Right ventricle myocardium superior (tissue), 1 donor: ENCODE data around the gene NME5. TPM values are rescaled to one million over a fixed set of nuclear protein-coding genes. Genes with fewer than 3 reads are reported as not detected.
"Not testable (repeated sequence)": the region's sequence is repeated elsewhere in the genome, so short reads cannot be mapped to it uniquely, and the experiment has no call there.

Source experiments
- ATAC-seq: fragments of 200-7000 bp; cut with Tn5 transposase; one replicate; pipeline ENCODE4 v1.9.1; 2020; ENCODE audit warnings: mild to moderate bottlenecking; ENCODE audit not compliant: poor library complexity
- DNase-seq: peaks from one replicate; pipeline ENCODE4 v3.0.0-alpha.2; 2020
- intact Hi-C: fragments of 100-400 bp; cut with DNase I; formaldehyde crosslinking; loops from one replicate; pipeline ENCODE4 v1.11.2; 2022
- total RNA-seq: library from RNA; stranded (reverse); fragmentation: NEBNext Ultra II Directional; extraction: Animal tissue kit (Norgen Biotek cat#: 25700); gene quantifications from one replicate; pipeline ENCODE4 v1.2.1, GENCODE V29; 2021
- donor health status: DM: no; HTN: yes; CAD: no; lungs with severe emphysema.

Gene NME5
- total RNA-seq, 1 donor from 2014 or later = 4.9 TPM

DNA sequence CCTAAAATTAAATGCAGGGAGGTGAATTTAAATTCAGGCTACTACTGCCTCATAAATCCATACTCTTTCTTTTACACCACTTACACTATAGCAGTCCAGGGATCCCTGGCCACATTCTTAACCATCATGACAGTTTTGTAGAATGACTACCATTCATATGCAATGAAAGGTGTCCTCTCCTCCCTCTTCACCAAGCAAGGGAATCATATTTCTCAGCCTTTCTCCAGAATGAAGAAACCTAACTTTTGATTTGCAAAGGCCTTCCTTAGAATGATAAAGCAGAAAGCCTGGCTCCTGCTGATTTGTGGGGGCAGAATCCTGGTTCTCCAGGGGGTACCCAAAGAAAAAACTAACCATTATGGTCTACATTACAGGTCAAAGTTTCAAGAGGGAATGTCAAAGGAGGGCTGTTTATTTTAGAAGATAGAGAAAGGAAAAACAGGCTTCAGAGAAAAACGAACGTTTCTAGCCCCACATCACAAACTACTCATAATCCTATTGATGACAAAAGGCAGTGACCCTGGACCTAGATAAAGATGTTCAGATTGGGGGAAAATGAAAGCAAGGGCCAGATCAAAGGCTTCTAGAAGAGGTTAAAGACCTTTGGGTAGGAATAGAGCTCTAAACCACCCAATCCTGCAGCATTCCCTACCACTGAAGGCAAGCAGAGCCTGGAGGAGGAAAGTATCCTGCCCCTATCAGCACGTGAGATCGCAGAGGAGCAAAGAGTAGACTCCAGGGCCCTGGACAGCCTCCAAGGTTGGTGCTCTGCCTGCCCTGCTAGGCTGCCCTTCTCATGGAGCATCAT lies 43.9 kb downstream of the NME5 start:
- intact Hi-C loops = no loop called here
- no peak for ATAC-seq
- no peak for DNase-seq

GRCh38 chr5:138093036-138093435 lies 46.2 kb downstream of the NME5 start:
- intact Hi-C loops = no loop called here
- DNase-seq (no peak), ATAC-seq (no peak)

DNA sequence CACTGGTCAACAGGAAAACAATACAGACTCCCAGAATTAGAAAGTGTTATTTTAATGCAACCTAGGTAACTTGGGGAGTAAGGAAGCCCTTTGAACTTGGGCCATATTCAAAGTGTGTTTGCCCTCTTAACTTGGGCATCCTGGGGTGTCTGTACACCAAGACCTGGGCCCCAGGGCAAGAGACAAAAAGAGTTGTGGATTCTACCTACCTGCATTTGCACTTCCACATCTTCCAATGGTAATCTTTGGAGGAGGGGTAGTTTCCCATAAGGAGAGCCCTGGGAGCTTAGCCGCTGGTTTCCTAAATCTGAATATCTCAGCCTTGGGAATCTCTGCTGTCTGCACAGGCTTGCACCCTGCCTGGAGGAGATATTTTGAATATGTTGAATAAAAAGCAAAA lies 46.9 kb downstream of the NME5 start:
- no peak for DNase-seq
- no peak for ATAC-seq

DNA sequence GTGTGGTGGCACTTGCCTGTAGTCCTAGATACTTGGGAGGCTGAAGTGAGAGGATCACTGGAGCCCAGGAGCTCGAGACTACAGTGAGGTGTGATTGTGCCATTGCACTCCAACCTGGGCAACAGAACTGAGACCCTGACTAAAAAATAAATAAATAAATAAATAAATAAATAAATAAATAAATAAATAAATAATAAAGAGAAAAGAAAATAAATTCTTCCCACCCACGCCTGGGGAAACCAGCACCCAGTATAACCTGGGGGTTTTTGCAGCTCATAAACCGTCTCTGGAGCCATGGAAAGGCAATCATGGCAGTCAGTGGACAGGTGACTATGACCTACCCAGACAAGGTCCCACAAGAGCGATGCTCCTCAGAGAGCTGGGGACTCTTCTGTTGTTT lies 47.5 kb downstream of the NME5 start:
- no peak for ATAC-seq
- no peak for DNase-seq
- intact Hi-C loops = no loop called here

More for the DNA sequence above, 46.9 kb downstream of the NME5 start:
- intact Hi-C loops = no loop called here

DNA sequence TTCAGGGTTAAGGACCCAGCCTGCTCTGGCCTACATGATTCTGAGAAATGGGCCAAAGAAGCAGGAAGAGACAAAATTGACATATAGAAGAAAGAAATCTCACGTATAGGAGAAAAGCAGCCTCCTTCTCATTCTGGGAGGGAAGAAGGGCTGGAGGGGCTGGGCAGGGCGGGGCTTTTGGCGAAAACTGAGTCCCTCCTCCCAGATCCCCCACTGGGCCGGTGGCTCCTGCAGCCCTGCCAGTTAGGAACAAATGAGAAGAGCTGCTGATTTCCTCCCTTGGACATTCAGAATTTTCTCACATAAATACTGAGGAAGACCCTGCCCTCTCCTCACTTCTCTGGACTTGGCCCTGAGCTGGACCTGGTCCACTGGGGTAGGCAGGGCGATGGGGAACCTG lies 55.5 kb downstream of the NME5 start, which contains the start of gene WNT8A:
WNT8A (plus strand) TSS at position 332 of the 400 bp plus-strand sequence. CDS start 95 bp downstream, outside the sequence.
- ATAC-seq = no peak

GRCh38 chr5:138082033-138082432 lies 57.2 kb downstream of the NME5 start:
- intact Hi-C loops = no loop called here
- DNase-seq (no peak), ATAC-seq (no peak)

More for the DNA sequence above, 55.5 kb downstream of the NME5 start, which contains the start of gene WNT8A:
- intact Hi-C loops = no loop called here
- DNase-seq = no peak

- no peak for DNase-seq
- no peak for ATAC-seq
- intact Hi-C loops = loop anchor here (5.0 kb wide), 1 partner anchor 54 kb away; no protein-coding TSS in a partner anchor
Observed at GRCh38 chr5:138078006-138078643, 61.1 kb downstream of the NME5 start.

DNA sequence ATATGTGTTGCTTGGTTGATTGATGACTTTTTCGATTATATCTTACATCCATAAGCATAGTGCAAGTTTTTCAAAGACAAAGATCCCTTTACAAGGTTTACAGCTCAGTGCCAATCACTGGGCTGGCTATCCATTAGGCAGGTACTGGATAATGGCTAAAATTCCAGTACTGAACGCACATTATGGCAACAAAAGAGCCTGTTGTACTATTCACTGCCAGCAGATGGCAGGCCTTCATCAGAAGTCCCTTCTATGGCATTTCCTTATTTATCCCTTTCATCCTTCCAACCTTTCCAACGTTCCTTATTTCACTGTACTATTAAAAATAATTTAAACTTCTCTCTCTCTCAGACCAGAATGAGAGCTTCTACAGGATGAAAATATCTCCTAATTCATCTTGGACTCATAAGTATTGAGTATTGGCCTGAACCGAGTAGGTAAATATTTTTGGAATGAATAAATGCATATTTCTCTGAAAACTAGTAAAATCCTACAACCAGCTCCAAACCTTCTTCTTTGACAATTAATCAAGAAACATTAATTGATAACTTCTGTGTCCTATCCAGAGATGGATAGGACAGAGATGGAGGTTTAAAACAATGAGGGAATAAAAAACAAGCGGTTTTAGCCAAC lies 62.0 kb downstream of the NME5 start:
- intact Hi-C loops = loop anchor here (5.0 kb wide), 1 partner anchor 55 kb away; no protein-coding TSS in a partner anchor
- DNase-seq (peak; percentile 57), ATAC-seq (peak; percentile 83)

DNA sequence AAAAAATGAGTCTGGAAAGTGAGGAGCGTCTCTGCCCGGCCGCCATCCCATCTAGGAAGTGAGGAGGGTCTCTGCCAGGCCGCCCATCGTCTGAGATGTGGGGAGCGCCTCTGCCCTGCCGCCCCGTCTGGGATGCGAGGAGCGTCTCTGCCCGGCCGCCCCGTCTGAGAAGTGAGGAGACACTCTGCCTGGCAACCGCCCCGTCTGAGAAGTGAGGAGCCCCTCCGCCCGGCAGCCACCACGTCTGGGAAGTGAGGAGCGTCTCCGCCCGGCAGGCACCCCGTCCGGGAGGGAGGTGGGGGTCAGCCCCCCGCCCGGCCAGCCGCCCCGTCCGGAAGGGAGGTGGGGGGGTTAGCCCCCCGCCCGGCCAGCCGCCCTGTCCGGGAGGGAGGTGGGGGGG lies 69.2 kb downstream of the NME5 start:
- intact Hi-C loops = loop anchor here (5.0 kb wide), 1 partner anchor 33 kb away; no protein-coding TSS in a partner anchor
- not testable (repeated sequence) for ATAC-seq, DNase-seq

DNA sequence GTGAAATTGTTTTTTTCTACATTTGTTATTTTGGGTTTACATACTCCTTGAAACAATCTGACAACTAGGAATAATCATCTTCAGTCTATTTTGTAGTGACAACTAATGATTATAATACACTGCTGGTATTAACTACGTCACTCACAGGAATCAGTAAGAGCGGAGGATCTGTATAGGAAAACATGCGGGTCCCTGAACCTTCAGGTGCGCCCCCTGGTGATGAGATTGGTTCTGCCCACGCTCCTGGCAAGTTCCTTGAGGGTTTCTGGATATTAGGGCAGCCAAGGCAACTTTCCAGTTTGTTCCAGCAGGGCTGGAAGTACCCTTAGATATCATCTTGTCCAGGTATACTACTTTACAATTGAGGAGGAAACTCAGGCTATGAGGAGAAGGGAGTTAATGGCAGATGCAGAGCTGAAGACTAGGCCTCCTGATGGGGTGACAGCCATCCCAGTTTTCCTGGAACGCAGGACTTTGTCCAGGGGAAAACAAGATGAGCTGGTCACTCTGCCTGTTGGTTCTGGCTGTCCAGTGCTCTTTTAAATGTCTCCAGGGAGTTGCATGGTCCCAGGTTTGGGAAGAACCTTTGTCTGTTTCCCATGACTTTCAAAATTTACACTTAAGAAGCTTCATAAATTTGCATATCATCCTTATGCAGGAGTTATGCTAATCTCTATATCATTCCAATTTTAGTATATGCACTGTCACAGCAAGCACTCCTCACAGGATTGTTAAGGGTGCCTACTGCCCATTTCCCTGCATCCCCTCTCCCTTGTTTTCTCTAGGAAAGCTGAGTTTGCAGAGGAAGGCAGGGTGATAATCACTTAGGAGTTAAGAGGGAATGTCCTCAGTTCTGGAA lies 70.3 kb downstream of the NME5 start:
- intact Hi-C loops = no loop called here
- ATAC-seq = peak; percentile 91
- peak; percentile 84 for DNase-seq

DNA sequence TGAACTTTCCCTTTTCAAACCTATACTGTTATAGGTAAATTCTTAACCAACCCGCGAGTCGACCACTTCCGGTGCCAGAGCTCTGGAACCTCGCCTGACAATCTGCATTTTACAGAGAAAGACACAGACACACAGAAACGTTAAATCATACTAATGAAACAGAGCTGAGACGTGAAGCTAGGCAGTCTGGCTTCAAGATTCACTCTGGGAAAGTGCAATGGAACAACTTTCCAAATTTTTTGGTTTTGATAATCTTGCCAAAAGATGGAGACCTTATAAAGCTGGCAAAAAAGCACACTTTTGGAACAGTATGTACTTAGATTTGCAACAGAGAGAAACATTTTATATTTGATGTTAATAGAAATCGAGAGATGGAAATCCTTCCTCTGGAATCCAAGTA lies 71.3 kb downstream of the NME5 start:
- no peak for ATAC-seq
- intact Hi-C loops = no loop called here
- DNase-seq = no peak

Other genes starting within 250 kb of the NME5 start
- gene PKD2L2, start 250.0 kb downstream of the NME5 start, total RNA-seq = 0.48 TPM
- 21.9 TPM for gene FAM13B, start 106.3 kb downstream of the NME5 start, total RNA-seq
- gene WNT8A, start 55.4 kb downstream of the NME5 start, total RNA-seq = not detected
- 26.4 TPM for gene BRD8, start 39.2 kb upstream of the NME5 start, total RNA-seq
- gene KIF20A, start 39.7 kb upstream of the NME5 start, total RNA-seq = 0.65 TPM
- gene CDC23, start 73.9 kb upstream of the NME5 start, total RNA-seq = 18.6 TPM
- gene GFRA3, start 135.2 kb upstream of the NME5 start, total RNA-seq = 0.94 TPM
- gene CDC25C, start 192.4 kb upstream of the NME5 start, total RNA-seq = 0.16 TPM
- gene FAM53C, start 198.8 kb upstream of the NME5 start, total RNA-seq = 27.9 TPM
- gene KDM3B, start 213.3 kb upstream of the NME5 start, total RNA-seq = 36.9 TPM